Kidney tubule cell (primary cell): Measurements from ENCODE around the gene DAPK3.
A peak's percentile ranks its signal among the peaks of the same experiment; 100 is the strongest.
"Not testable (repeated sequence)": the region's sequence is repeated elsewhere in the genome, so short reads cannot be mapped to it uniquely, and the experiment has no call there.

Source experiments
- DNase-seq: peaks from one replicate; pipeline ENCODE4 v3.0.0-alpha.2; 2018; ENCODE audit warnings: low spot score

The DAPK3 gene

GRCh38 chr19:3978145-3978544, 7.2 kb upstream of the DAPK3 start:
- no peak for DNase-seq

- DNase-seq, result no peak
Measured at GRCh38 chr19:3977242-3978143, 6.6 kb upstream of the DAPK3 start.

- DNase-seq, result no peak
Measured at GRCh38 chr19:3976495-3977241, 5.8 kb upstream of the DAPK3 start.

- no peak for DNase-seq
Measured at GRCh38 chr19:3975637-3976087, 4.8 kb upstream of the DAPK3 start.

- DNase-seq, result no peak
Measured at GRCh38 chr19:3975144-3975543, 4.2 kb upstream of the DAPK3 start.

GRCh38 chr19:3970313-3970807, 539 bp downstream of the DAPK3 start:
- DNase-seq, result no peak

- DNase-seq, result peak; percentile 95
Measured at GRCh38 chr19:3969435-3970312, 1.2 kb downstream of the DAPK3 start.

- peak; percentile 100 for DNase-seq
Measured at GRCh38 chr19:3968556-3969434, 2.1 kb downstream of the DAPK3 start.

- DNase-seq, result not testable (repeated sequence)
Measured at GRCh38 chr19:3967983-3968382, 2.9 kb downstream of the DAPK3 start.

GRCh38 chr19:3966051-3967017, 4.6 kb downstream of the DAPK3 start:
- DNase-seq, result no peak

GRCh38 chr19:3964256-3965194, 6.4 kb downstream of the DAPK3 start:
- DNase-seq, result no peak

GRCh38 chr19:3963458-3964255, 7.2 kb downstream of the DAPK3 start:
- no peak for DNase-seq

- no peak for DNase-seq
Measured at GRCh38 chr19:3961007-3961406, 9.9 kb downstream of the DAPK3 start.

GRCh38 chr19:3959766-3960131, 11.2 kb downstream of the DAPK3 start:
- no peak for DNase-seq

- no peak for DNase-seq
Measured at GRCh38 chr19:3958836-3959765, 11.8 kb downstream of the DAPK3 start.

- no peak for DNase-seq
Measured at GRCh38 chr19:3955688-3956087, 15.2 kb downstream of the DAPK3 start.

GRCh38 chr19:3955276-3955675, 15.6 kb downstream of the DAPK3 start:
- not testable (repeated sequence) for DNase-seq
